Endothelial cell (in vitro differentiated cells): ENCODE data around the gene LYSMD4. TPM values are rescaled to one million over a fixed set of nuclear protein-coding genes. Genes with fewer than 3 reads are reported as not detected.

Experiments used
- DNase-seq: peaks from one replicate; pipeline ENCODE4 v3.0.0; 2021; ENCODE audit warnings: low spot score
- H3K27ac Mint-ChIP-seq: one replicate; pipeline ENCODE4 v1.8.0; 2021; ENCODE audit warnings: mixed read lengths, inconsistent platforms; ENCODE audit not compliant: unreplicated experiment
- H3K27me3 Mint-ChIP-seq: one replicate; pipeline ENCODE4 v1.8.0; 2021; ENCODE audit warnings: mild to moderate bottlenecking, moderate library complexity, mixed read lengths, inconsistent platforms; ENCODE audit not compliant: unreplicated experiment
- H3K36me3 Mint-ChIP-seq: one replicate; pipeline ENCODE4 v1.8.0; 2021; ENCODE audit warnings: mild to moderate bottlenecking, low read depth, mixed read lengths, inconsistent platforms; ENCODE audit not compliant: unreplicated experiment
- H3K4me1 Mint-ChIP-seq: one replicate; pipeline ENCODE4 v1.8.0; 2021; ENCODE audit warnings: mild to moderate bottlenecking, mixed read lengths, inconsistent platforms; ENCODE audit not compliant: unreplicated experiment
- H3K4me3 Mint-ChIP-seq: one replicate; pipeline ENCODE4 v1.8.0; 2021; ENCODE audit warnings: mild to moderate bottlenecking, mixed read lengths, inconsistent platforms; ENCODE audit not compliant: unreplicated experiment
- H3K9me3 Mint-ChIP-seq: one replicate; pipeline ENCODE4 v1.8.0; 2021; ENCODE audit warnings: mixed read lengths, inconsistent platforms; ENCODE audit not compliant: unreplicated experiment
- CTCF ChIP-seq: fragments of 200-600 bp; sonication (generic); IDR thresholded peaks from one replicate; pipeline ENCODE4 v1.5.0; 2021; ENCODE audit warnings: antibody characterized with exemption; ENCODE audit not compliant: unreplicated experiment
- total RNA-seq: library from RNA; stranded (reverse); fragmentation: NEBNext Ultra II Directional; extraction: Animal tissue kit (Norgen Biotek cat#: 25700); gene quantifications from one replicate; pipeline ENCODE4 v1.2.1, GENCODE V29; 2021; ENCODE audit not compliant: unreplicated experiment

The LYSMD4 gene
- total RNA-seq, 1 donor from 2014 or later = 13.1 TPM

DNA sequence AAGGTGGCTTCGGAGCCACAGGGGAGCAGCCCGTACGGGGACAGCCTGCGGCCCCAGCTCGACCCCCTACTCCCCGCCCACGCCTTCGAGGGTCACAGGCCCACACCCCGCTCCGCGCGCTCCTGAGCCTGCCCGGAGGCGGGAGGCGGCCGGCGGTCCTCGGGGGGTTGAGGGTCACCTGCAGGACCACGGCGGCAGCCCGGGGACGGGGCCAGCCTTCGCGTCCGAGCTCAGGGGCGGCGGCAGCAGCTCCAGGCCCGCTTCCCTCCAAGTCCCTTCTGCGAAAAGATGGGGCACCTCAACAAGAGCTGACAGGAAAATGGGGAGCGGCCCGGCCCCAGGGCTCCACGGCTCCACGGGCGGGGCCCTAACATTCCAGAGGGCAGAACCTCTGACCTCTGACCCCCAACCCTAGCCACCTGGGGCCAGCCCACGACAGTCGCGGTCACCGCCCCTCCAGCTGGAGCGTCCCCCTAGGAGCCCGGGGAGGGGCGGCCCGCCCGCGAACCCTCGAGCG, 428 bp downstream of the LYSMD4 start:
- H3K27me3 Mint-ChIP-seq = peaks cover 5% of the 10 kb centered on the region

DNA sequence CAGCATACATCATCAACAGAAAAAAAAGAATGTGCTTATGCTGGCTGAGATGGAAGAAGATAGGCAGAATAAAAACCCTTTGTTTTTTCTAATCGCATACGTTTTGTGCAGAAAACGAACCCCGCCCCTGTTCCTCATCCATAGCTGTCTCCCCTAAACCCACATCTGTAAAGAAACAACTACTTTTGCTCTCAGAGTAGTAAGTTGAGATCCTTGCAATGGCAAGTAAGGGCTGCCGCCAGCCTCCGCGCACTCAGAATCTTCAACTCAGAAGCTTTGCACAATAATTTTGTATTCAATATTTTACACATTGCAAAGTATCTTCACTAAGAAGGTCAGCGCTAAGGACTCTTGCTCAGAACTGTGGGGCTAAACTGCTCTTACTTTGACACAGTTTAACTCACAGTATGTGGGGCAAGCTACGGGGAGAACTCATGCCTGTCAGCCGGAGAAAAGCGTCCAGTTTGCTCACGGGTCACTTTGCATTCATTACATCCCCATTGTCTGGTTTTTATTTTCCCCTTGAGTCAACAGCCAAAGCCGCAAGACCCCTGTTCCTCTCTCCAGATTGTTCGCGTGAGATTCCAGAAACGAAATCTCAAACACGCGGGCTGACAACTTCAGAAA, 1.0 kb downstream of the LYSMD4 start:
- no peak for DNase-seq
- Mint-ChIP-seq H3K27me3 (peaks cover 5% of the 10 kb centered on the region), H3K9me3 (no peaks in the 10 kb centered on the region), H3K4me3 (peak overlapping the region; percentile 92), H3K27ac (peak overlapping the region; percentile 48), H3K36me3 (peaks cover 4% of the 10 kb centered on the region), H3K4me1 (peaks cover 9% of the 10 kb centered on the region)
- no peak for TF ChIP-seq CTCF

More for the DNA sequence above, 428 bp downstream of the LYSMD4 start:
- H3K36me3 Mint-ChIP-seq = no peaks in the 10 kb centered on the region
- no peak overlapping the region for H3K27ac Mint-ChIP-seq
- peak; percentile 27 for DNase-seq
- H3K4me3 Mint-ChIP-seq = peak overlapping the region; percentile 92
- H3K9me3 Mint-ChIP-seq = no peaks in the 10 kb centered on the region
- H3K4me1 Mint-ChIP-seq = peaks cover 9% of the 10 kb centered on the region
- TF ChIP-seq CTCF = no peak

DNA sequence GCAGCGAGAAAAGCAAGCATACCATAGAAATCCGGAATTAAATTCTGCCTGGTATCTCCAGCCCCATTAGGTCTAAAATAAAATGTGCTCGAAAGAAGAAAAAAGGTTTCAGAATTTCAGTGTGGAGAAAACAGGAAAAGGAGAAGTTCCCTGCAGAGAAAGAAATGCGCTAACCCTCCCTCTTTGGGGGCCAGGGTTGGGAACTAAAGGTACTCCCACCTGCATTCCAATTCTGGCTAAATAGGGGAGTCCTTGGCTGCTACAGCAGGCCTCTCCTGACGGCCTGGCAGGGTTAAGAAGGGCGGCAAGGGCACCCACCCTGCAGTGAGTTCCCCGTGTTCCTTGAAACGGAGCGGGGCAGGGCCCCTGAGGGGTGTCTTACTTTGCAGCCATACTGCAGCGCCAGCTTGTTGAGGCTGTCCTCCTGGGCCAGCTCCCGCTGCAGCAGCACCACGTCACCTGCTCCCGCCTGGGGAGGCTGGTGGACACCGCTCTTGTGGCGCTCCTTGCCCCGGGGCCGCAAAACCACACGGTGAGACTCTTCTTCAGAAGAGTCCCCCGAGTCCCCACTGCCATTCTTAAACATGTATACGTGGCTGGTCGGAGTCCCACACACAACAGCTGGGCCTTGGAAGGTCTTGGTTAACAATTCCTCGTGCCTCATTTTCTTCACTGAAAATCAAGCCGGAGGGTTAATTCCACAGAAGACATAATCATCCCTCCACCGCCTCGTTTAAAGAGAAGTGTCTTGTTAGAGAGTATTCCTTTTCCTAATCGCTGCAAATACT, 1.7 kb downstream of the LYSMD4 start:
- Mint-ChIP-seq H3K4me1 (peaks cover 9% of the 10 kb centered on the region), H3K27ac (peak overlapping the region; percentile 16), H3K27me3 (peaks cover 6% of the 10 kb centered on the region), H3K36me3 (peaks cover 8% of the 10 kb centered on the region), H3K4me3 (peak overlapping the region; percentile 92), H3K9me3 (no peaks in the 10 kb centered on the region)
- no peak for TF ChIP-seq CTCF
- peak; percentile 20 for DNase-seq

DNA sequence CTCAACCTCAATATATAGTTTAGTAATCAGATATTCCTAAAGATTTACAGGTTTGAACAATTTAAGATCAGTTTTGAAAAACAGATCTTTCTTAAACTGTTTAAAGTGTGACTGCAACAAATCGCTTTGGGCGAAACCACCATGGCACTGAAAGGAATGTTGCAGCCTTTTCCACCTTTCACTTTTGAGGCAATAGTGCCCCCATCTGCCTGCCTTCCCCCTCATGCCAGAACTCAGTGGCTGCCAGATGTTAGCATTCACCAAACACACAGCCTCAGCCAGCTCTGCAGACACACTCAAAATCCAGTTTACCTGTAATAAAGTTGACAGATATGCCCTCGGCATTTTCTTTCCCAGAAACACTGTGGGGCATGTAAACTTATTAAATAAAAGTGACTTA, 3.3 kb downstream of the LYSMD4 start:
- Mint-ChIP-seq H3K27me3 (peaks cover 8% of the 10 kb centered on the region), H3K4me1 (peaks cover 9% of the 10 kb centered on the region), H3K36me3 (peaks cover 13% of the 10 kb centered on the region), H3K27ac (no peak overlapping the region), H3K4me3 (no peak overlapping the region), H3K9me3 (no peaks in the 10 kb centered on the region)
- no peak for TF ChIP-seq CTCF
- peak; percentile 51 for DNase-seq

DNA sequence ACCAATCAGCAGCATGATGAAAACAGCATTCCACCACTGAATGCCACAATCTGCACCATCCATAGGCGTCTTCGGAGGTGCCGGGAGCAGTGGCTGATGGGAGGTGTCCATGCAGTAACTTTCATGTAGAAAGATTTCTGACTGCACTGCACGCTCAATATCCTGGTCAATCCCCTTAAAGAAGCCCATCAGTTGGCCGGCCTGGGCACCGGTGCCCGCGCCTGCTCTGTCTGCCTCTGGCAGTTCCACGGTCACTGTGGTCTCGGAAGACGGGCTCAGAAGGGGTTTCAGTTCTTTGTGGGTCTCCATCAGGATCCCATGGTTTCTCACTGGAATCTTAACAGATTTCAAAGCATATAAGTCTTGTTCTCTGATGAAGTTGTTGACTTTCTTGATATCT, 3.9 kb downstream of the LYSMD4 start:
- TF ChIP-seq CTCF = no peak
- no peak for DNase-seq
- Mint-ChIP-seq H3K27me3 (peaks cover 8% of the 10 kb centered on the region), H3K4me1 (peaks cover 9% of the 10 kb centered on the region), H3K4me3 (no peak overlapping the region), H3K36me3 (peaks cover 13% of the 10 kb centered on the region), H3K9me3 (no peaks in the 10 kb centered on the region), H3K27ac (no peak overlapping the region)
